Fibroblast of lung (primary cell): ENCODE results near the gene CFP. TPM values are rescaled to one million over a fixed set of nuclear protein-coding genes. Genes with fewer than 3 reads are reported as not detected.

Experiments
- DNase-seq, 2 donors: peaks; one replicate each; pipeline versions ENCODE4 v3.0.0 to v3.0.0-alpha.2; 2010; ENCODE audit warnings: low read depth in 2 of 2
- H2AFZ ChIP-seq: 2 replicates; pipeline ENCODE4 v1.5.1; 2012; ENCODE audit warnings: low read length, control low read depth, inconsistent platforms
- H3K27ac ChIP-seq: 2 replicates; pipeline ENCODE4 v1.5.1; 2011; ENCODE audit warnings: low read length, control low read depth; ENCODE audit not compliant: insufficient read depth
- H3K27me3 ChIP-seq: 2 replicates; pipeline ENCODE4 v1.5.1; 2011; ENCODE audit warnings: mild to moderate bottlenecking, low read length; ENCODE audit not compliant: control insufficient read depth, insufficient read depth
- H3K36me3 ChIP-seq: 2 replicates; pipeline ENCODE4 v1.5.1; 2011; ENCODE audit warnings: low read length; ENCODE audit not compliant: control insufficient read depth, insufficient read depth
- H3K4me1 ChIP-seq: 2 replicates; pipeline ENCODE4 v1.5.1; 2011; ENCODE audit warnings: low read length; ENCODE audit not compliant: control insufficient read depth, insufficient read depth; ENCODE audit errors: extremely low read depth
- H3K4me2 ChIP-seq: 2 replicates; pipeline ENCODE4 v1.5.1; 2011; ENCODE audit warnings: low read length, control low read depth; ENCODE audit not compliant: insufficient read depth; ENCODE audit errors: extremely low read depth
- H3K4me3 ChIP-seq, 4 experiments: fragments of 200-600 bp in 1 of 4; sonication (generic) in 1 of 4; replicated peaks in 1 of 4; 2 replicates each; pipeline ENCODE4 v1.5.1; 2011 to 2016; ENCODE audit warnings: low read length in 4 of 4, low read depth in 3 of 4, mild to moderate bottlenecking in 3 of 4, control low read depth in 2 of 4, inconsistent platforms in 1 of 4, mixed read lengths in 1 of 4; ENCODE audit not compliant: insufficient read depth in 1 of 4; ENCODE audit errors: control extremely low read depth in 1 of 4
- H3K79me2 ChIP-seq: 2 replicates; pipeline ENCODE4 v1.5.1; 2012; ENCODE audit warnings: mild to moderate bottlenecking, low read length, inconsistent platforms; ENCODE audit not compliant: control insufficient read depth, insufficient read depth
- H3K9ac ChIP-seq: 2 replicates; pipeline ENCODE4 v1.5.1; 2011; ENCODE audit warnings: mild to moderate bottlenecking, low read length, control low read depth; ENCODE audit not compliant: insufficient read depth
- H3K9me3 ChIP-seq: 2 replicates; pipeline ENCODE4 v1.5.1; 2012; ENCODE audit warnings: low read depth, low read length; ENCODE audit not compliant: control insufficient read depth, insufficient read depth
- H4K20me1 ChIP-seq: 2 replicates; pipeline ENCODE4 v1.5.1; 2011; ENCODE audit warnings: low read length; ENCODE audit not compliant: control insufficient read depth, insufficient read depth; ENCODE audit errors: extremely low read depth
- EZH2 ChIP-seq: IDR thresholded peaks from 2 replicates; pipeline ENCODE4 v1.5.1; 2012; ENCODE audit warnings: low read length, control low read depth, mild to moderate bottlenecking; ENCODE audit errors: missing control alignments
- polyA plus RNA-seq, 2 donors: library from polyadenylated mRNA; depleted of rRNA in 1 of 2; stranded (reverse) in 1 of 2; unstranded in 1 of 2; fragments of >200 nt; gene quantifications; 2 replicates each; pipeline ENCODE4 v1.2.1, GENCODE V29; 2011 to 2012; ENCODE audit warnings: missing spikeins in 1 of 2
- total RNA-seq: library from RNA; depleted of rRNA; stranded (reverse); fragments of >200 nt; gene quantifications from 2 replicates; pipeline ENCODE4 v1.2.1, GENCODE V29; 2014
- TF ChIP-seq, protein P1 (sequence below), 2 donors: IDR thresholded peaks in 1 of 2; conservative IDR thresholded peaks in 1 of 2; 1 replicate in 1 of 2; 2 replicates in 1 of 2; pipeline ENCODE4 v1.5.1; 2011 to 2012; ENCODE audit warnings: low read length in 2 of 2, control low read depth in 1 of 2, inconsistent platforms in 1 of 2, low read depth in 1 of 2, mild to moderate bottlenecking in 1 of 2

The CFP gene
- total and polyA plus RNA-seq, 2 donors (not counting 1 experiment from before 2014, with no cell fraction given): 0.08 to 0.17 TPM

DNA sequence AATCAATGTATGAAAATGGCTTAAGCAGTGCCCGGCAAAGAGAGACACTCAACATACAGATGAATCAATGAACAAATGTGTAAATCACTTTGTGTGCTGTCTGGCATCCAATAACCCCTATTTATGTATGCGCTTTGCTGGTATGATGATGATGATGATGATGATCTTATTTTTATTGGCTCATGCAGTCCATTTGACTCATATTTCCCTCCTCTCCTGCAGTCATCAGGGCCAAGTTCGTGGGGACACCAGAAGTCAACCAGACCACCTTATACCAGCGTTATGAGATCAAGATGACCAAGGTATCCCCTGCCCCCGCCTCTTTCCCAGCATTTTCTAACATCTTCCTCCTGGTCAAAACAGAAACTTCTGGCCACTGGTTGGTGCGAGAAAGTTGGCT, 45.0 kb downstream of the CFP start:
- H3K4me2 ChIP-seq: peak overlapping the region; percentile 85
- peaks cover 26% of the 10 kb centered on the region for H3K79me2 ChIP-seq
- H3K4me1 ChIP-seq: no peaks in the 10 kb centered on the region
- no peak overlapping the region for H2AFZ ChIP-seq
- peak overlapping the region in 3 of 4 experiments; percentile 21 to 73 (median 73) for H3K4me3 ChIP-seq
- no peaks in the 10 kb centered on the region for H3K27me3 ChIP-seq
- H4K20me1 ChIP-seq: no peaks in the 10 kb centered on the region
- H3K9ac ChIP-seq: no peak overlapping the region
- H3K9me3 ChIP-seq: no peaks in the 10 kb centered on the region
- TF ChIP-seq, protein P1, sequence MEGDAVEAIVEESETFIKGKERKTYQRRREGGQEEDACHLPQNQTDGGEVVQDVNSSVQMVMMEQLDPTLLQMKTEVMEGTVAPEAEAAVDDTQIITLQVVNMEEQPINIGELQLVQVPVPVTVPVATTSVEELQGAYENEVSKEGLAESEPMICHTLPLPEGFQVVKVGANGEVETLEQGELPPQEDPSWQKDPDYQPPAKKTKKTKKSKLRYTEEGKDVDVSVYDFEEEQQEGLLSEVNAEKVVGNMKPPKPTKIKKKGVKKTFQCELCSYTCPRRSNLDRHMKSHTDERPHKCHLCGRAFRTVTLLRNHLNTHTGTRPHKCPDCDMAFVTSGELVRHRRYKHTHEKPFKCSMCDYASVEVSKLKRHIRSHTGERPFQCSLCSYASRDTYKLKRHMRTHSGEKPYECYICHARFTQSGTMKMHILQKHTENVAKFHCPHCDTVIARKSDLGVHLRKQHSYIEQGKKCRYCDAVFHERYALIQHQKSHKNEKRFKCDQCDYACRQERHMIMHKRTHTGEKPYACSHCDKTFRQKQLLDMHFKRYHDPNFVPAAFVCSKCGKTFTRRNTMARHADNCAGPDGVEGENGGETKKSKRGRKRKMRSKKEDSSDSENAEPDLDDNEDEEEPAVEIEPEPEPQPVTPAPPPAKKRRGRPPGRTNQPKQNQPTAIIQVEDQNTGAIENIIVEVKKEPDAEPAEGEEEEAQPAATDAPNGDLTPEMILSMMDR (conservative IDR thresholded peaks at IDR 0.05 in 1 of 2, IDR thresholded peaks at IDR 0.05 in 1 of 2; ENCODE audit: low read depth in 1 of 2, low read length in 2 of 2): no peak
- TF ChIP-seq EZH2: no peak
- no peak for DNase-seq
- no peak overlapping the region for H3K27ac ChIP-seq
- peaks cover 3% of the 10 kb centered on the region for H3K36me3 ChIP-seq

DNA sequence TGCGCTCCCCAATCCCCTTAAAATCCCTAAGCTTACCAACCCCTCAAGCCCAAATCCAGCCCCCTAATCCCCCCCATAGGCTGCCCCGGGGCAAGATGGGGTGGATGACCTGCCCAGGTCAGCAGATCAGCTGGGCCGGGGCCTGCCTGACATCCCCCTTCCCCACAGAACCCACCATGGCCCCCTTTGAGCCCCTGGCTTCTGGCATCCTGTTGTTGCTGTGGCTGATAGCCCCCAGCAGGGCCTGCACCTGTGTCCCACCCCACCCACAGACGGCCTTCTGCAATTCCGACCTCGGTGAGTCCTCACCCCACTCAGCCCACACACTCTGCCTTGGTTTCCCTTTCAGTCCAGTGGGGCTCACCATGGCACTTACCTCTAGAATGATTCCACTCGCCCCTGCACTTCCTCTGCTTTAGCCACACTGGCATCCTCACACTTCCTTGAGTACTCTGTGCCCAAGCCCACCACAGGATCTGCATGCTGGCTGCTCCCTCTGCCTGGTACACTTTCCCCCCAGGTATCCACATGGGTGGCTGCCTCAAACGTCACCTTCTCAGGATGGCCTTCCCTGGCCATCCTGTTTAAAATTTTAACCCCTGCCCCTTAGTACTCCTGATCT, 46.4 kb downstream of the CFP start:
- Histone ChIP-seq H3K9me3 (no peaks in the 10 kb centered on the region), H3K4me1 (peaks cover 7% of the 10 kb centered on the region), H3K36me3 (peaks cover 3% of the 10 kb centered on the region), H3K9ac (peak overlapping the region; percentile 53), H4K20me1 (no peaks in the 10 kb centered on the region), H3K4me3 (peak overlapping the region; percentile 66 to 77 (median 73)), H2AFZ (no peak overlapping the region), H3K27me3 (no peaks in the 10 kb centered on the region), H3K27ac (peak overlapping the region; percentile 83), H3K4me2 (peak overlapping the region; percentile 85), H3K79me2 (peaks cover 26% of the 10 kb centered on the region)
- TF ChIP-seq, protein P1 (conservative IDR thresholded peaks at IDR 0.05 in 1 of 2, IDR thresholded peaks at IDR 0.05 in 1 of 2; ENCODE audit: low read depth in 1 of 2, low read length in 2 of 2): no peak
- TF ChIP-seq EZH2: no peak
- DNase-seq: no peak

DNA sequence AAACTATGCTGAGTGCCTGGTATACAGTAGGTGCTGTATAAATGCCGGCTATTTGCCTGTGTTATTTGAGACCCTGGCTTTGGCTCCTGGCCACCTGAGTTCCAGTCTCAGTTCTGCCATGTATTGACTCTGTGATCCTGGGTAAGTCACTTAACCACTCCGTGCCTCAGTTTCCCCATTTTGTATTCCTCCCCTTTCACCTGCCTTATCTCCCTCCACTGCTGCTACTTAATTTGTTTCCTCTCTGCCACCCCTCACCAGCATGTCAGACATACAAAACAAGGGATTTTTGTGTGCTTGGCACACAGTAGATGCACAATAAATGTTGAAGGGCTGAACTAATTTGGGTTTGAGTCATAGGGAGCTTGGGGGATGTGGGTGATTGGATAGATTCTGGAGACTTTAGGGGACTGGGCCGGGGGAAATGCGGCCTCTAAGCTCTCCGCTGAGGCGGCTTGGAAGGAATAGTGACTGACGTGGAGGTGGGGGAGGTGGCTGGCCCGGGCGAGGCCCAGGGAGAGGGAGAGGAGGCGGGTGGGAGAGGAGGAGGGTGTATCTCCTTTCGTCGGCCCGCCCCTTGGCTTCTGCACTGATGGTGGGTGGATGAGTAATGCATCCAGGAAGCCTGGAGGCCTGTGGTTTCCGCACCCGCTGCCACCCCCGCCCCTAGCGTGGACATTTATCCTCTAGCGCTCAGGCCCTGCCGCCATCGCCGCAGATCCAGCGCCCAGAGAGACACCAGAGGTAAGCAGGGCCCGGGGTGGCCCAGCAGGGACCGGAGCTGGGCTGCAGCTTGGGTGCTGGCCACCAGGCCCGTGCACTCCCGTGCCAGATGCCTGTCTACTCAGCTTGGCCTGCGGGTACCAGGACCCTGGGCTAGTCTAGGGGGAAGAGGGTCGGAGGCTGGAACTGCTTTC, 47.7 kb downstream of the CFP start, which contains the start of gene TIMP1:
Gene TIMP1, plus strand, starts transcription at position 706 of the 917 bp plus-strand sequence. CDS start 980 bp downstream, outside the sequence.
- peaks cover 26% of the 10 kb centered on the region for H3K79me2 ChIP-seq
- H3K4me3 ChIP-seq: peak within 1 kb of the TSS; percentile 66 to 77 (median 73)
- peaks cover 3% of the 10 kb centered on the region for H3K36me3 ChIP-seq
- no peaks in the 10 kb centered on the region for H3K27me3 ChIP-seq
- H3K9ac ChIP-seq: peak within 1 kb of the TSS; percentile 87
- peaks cover 14% of the 10 kb centered on the region for H3K4me1 ChIP-seq
- peak within 1 kb of the TSS; percentile 85 for H3K4me2 ChIP-seq
- H4K20me1 ChIP-seq: no peaks in the 10 kb centered on the region
- peak; percentile 93 to 94 for DNase-seq
- TF ChIP-seq, protein P1 (conservative IDR thresholded peaks at IDR 0.05 in 1 of 2, IDR thresholded peaks at IDR 0.05 in 1 of 2; ENCODE audit: low read depth in 1 of 2, low read length in 2 of 2): no peak
- no peak for TF ChIP-seq EZH2
- no peaks in the 10 kb centered on the region for H3K9me3 ChIP-seq
- no peak within 1 kb of the TSS for H2AFZ ChIP-seq
- peak within 1 kb of the TSS; percentile 83 for H3K27ac ChIP-seq
